ENCODE results near the gene METTL9.
"Not testable (repeated sequence)": the region's sequence is repeated elsewhere in the genome, so short reads cannot be mapped to it uniquely, and the experiment has no call there.

Gene METTL9

DNA sequence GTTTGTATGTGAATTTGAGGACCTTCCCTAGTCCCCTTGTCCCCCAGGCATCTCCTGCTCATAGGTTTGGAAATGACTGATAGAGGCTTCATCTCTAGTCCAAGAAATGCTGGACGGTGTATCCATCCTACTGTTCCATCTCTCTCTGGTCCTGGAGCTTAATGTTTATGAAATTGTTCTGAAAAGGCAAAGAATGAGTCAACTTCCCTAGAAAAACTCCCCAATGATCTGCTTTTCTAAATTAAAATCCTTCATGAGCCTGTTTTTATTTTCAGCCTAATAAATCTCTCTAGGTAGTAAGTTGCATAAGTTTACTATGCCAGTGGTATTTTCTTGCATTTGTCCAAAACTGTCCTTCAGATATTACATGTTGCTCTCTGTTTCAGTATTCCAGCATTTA lies 55.1 kb downstream of the METTL9 start:
- in situ Hi-C loops (cut with MboI; ENCODE audit: low sequenced_read_pairs): loop anchor here (10.0 kb wide), 1 partner anchor 50 kb away; no protein-coding TSS in a partner anchor

DNA sequence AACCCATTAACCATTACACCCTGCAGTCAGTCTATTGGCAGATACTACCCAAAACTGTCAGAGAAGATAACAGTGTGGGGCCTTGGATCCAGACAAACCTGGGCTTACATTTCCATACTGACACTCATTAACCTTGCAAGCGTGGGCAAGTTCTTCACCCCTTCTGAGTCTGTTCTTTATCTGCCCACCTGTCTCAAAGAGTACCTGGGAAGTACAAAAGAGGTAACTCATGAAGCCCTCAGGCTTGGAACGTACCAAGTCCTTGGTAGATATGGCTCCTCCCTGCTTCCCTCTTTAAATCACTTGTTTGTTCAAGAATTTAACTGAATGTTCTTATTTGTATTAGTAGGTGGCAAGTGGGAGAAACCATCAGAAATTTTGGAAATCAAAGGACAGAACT lies 55.5 kb downstream of the METTL9 start:
- in situ Hi-C loops (cut with MboI; ENCODE audit: low sequenced_read_pairs): loop anchor here (10.0 kb wide), 1 partner anchor 50 kb away; no protein-coding TSS in a partner anchor

DNA sequence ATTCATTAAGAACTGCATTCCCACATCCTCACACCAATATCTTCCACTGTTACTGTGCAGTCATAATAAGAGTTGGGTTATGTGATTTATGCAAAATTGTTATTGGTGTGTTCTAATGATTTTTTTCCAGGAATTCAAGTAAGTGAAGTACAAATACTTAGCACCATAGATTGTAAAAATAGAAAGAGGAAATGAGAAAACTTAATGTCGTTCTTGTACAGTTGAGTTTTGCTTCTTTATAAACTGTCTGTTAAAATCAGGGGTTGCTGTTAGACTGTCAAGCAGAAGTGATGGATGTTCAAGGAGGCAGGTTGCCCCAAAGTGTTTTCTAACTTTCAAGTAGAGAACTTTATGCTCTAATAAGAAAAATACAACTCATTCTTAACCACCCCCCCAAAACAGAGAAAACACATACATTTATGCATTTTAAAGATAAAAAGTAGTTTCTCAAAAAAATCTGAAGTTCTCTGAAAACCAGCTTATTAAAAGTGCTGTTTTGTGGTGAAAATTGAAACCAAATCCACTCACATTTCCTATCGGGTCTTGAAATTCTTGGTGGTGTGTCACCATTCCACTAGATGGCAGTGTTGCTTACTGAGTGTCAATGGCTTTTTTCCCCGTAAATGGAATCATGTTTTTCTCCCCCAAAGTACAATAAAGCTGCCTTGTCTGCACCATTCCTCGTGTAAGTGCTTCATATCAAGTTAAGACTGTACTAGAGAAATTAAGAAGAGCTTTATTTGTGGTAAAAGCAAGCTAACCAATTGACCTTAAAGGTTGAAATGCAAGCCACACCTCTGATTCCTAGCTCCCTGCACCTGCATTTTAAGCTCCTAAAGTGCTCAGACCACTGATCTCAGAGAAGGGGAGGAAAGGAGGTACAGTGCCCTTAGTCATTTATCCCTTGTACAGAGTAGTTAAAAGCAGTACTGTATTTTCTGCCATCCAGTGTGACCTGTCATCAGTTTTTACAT lies 57.7 kb downstream of the METTL9 start:
- in situ Hi-C loops (cut with MboI; ENCODE audit: low sequenced_read_pairs): loop anchor here (10.0 kb wide), 1 partner anchor 48 kb away; no protein-coding TSS in a partner anchor

DNA sequence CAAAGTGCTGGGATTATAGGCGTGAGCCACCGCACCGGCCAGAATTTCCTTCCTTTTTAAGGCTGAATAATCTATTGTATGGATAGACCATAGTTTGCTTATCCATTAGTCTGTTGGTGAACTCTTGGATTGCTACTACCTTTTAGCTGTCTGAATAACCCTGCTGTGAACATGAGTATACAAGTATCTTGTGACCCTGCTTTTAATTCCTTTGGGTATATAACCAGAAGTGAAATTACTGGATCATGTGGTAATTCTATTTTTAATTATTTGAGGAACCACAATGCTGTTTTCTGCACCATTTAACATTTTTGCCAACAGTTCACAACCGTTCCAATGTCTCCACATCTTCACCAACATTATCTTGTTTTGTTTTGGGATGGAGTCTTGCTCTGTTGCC lies 59.7 kb downstream of the METTL9 start:
- in situ Hi-C loops (cut with MboI; ENCODE audit: low sequenced_read_pairs): loop anchor here (10.0 kb wide), 1 partner anchor 46 kb away; no protein-coding TSS in a partner anchor

DNA sequence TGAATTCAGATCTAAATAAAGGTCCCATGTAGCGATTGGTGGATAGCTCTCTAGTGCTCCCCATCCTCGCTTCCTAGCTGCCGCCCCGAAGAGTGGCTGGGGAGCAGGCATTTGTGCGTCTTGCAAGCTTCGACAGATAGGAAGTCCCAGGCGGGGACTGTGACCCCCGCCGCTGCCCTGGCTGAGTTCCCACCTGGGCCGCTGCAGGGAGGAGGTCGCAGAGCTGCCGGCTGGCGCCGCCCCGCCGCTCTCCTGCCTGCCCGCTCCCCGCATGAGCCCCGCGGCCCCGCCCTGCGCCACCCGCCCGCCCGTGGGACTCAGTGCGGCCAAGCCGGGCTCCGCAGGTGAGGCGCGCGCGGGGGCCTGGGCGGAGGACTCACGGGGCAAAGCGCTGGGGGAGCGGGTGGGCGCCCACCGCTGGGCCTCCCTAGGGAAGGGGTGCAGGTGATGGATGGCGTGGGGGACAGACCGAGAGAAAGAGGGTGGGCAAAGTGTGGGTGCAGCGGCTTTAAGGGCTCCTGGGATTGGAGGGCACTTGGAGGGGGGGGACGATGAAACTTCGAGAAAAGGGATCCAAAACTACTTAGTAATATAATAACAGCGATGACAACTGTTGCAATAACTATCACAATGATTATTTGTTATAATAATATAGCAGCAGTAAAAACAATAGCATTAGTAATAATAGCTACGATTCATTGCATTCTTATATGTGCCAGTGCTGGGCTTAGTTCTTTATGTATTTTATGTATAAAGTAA lies 64.7 kb downstream of the METTL9 start, which contains the start of gene OTOA:
TSS of gene OTOA (plus strand) at position 80 of the 759 bp plus-strand sequence. CDS start 14,547 bp downstream, outside the sequence.
- in situ Hi-C loops (cut with MboI; ENCODE audit: low sequenced_read_pairs): no loop called here

DNA sequence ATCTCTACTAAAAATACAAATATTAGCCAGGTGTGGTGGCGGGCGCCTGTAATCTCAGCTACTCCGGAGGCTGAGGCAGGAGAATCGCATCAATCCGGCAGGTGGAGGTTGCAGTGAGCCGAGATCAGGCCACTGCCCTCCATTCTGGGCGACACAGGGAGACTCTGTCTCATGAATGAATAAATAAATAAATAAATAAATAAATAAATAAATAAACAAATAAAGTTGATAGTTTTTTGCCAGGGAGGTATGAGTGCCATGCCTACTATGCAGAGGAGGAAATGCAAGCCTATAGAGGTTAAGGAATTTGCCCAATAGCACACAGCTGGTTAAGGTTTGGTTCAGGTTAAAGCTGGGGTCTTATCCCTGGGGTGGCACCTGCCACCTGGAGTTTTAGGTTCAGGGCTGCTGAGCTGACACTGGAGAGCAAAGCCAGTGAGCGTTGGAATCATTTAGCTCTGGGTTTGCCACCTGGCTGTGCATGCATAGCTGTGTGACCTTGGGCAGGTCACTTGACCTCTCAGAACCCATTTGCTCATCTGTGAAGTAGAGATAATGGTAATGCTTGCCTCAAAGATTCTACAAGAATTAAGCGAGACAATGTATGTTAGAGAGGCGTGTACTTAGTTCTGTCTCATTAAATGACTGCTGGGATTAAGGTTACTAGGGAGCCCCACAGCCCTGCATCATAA lies 65.6 kb downstream of the METTL9 start:
- in situ Hi-C loops (cut with MboI; ENCODE audit: low sequenced_read_pairs): no loop called here

DNA sequence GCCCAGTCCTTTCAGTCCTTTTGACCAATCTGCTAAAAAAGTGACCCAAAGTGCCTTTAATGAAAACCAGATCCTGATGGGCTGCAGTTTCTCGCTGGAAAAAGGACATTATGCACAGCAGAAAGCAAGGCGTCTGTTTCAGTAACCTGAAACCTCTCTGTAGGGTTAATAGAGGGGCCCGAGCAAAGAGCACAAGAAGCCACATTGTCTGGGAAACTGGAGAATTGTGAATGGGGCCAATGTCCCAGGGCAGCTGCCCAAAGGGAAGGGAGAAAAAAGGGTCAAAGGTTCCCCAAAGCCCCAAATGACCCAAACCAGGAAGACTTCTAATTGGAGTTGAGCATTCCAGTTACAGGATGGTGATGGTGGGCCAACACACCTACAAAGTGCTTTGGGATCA lies 67.4 kb downstream of the METTL9 start:
- in situ Hi-C loops (cut with MboI; ENCODE audit: low sequenced_read_pairs): no loop called here

DNA sequence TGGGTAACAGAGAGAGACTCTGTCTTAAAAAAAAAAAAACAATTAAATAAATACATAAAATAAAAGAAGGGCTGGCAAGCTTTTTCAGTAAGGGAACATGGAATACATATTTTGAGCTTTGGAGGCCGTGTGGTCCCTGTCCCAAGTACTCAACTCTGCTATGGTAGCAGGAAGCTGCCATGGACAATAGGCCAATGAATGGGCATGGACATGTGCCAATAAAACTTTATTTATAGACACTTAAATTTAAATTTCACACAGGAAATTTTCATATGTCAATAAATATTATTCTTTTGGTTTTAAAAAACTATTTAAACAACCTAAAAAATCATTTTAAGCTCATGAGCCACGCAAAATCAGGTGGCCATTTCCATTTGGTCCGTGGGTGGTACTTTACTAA lies 68.2 kb downstream of the METTL9 start:
- in situ Hi-C loops (cut with MboI; ENCODE audit: low sequenced_read_pairs): no loop called here

DNA sequence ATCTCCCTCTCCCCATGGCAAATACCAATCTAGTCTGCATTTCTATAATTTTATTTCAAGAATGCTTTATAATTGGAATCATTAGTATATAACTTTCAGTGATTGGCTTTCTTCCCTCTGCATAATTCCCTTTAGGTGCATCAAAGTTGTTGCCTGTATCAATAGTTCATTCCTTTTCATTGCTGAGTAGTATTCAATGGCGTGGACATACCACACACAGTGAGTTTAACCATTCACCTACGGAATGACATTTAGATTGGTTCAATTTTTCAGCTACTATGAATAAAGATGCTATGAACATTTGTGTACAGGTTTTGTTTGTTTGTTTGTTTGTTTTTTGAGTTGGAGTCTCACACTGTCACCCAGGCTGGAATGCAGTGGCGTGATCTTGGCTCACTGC lies 74.1 kb downstream of the METTL9 start:
- in situ Hi-C loops (cut with MboI; ENCODE audit: low sequenced_read_pairs): no loop called here

DNA sequence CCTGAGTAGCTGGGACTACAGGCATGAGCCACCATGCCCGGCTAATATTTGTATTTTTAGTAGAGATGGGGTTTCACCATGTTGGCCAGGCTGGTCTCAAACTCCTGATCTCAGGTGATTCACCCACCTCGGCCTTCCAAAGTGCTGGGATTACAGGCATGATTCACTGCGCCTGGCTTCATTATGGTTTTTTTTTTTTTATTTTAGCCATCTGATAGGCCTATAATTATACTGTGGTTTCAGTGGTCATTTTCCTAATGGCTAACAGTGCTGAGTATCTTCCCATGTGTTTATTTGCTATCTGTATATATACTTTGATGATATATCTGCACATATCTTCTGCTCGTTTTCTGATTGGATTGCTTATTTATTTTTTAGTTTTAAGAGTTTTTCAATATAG lies 75.1 kb downstream of the METTL9 start:
- in situ Hi-C loops (cut with MboI; ENCODE audit: low sequenced_read_pairs): not testable (repeated sequence)

DNA sequence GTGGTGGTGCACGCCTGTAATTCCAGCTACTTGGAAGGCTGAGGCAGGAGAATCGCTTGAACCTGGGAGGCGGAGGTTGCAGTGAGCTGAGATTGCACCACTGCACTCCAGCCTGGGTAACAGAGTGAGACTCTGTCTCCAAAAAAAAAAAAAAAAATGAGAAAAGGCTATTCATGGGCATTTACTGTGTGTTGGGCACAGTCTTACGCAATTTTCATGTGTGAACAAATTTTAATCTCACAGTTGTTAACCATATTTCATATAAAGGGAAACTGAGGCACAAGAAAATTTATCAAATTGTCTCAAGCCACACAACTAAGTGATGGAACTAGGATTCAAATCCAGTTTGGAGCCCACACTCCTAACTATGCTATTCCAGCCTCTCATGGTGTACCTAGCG lies 81.3 kb downstream of the METTL9 start:
- in situ Hi-C loops (cut with MboI; ENCODE audit: low sequenced_read_pairs): loop anchor here (25.0 kb wide), 1 partner anchor 1257 kb away; no protein-coding TSS in a partner anchor

DNA sequence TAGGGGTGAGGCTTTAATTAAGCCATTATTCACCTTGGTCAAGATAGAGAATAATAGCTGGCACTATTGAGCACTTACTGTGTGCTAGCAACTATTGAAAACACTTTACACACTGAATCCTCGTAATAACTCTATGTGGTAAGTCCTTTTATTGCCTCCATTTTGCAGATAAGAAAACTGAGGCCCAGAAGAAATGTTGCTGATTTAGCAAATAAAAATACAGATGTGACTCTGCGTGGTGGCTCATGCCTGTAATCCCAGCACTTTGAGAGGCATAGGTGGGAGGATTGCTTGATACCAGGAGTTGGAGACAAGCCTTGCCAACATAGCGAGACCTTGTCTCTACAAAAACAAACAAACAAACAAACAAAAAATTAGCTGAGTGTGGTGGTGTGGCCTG lies 83.8 kb downstream of the METTL9 start:
- in situ Hi-C loops (cut with MboI; ENCODE audit: low sequenced_read_pairs): loop anchor here (25.0 kb wide), 1 partner anchor 1254 kb away; no protein-coding TSS in a partner anchor

DNA sequence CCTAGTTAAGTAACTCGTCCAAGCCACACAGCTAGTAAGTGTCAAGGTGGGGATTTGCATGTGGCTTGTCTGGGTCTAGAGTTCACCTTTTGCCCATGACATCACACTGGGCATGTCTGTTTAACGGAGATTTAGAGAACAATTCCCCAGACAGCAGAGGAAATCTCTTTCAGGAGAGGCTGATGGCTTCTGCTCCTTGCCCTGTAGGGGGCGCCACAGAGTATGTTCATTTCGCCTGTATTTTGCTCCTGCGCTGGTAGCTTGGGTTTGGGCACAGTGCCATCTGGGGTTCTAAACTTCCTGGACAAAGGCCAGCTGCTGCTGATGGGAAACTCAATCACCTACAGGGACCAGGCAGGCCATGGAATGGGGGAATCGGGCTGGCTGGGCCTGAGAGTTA lies 84.8 kb downstream of the METTL9 start:
- in situ Hi-C loops (cut with MboI; ENCODE audit: low sequenced_read_pairs): loop anchor here (25.0 kb wide), 1 partner anchor 1253 kb away; no protein-coding TSS in a partner anchor

DNA sequence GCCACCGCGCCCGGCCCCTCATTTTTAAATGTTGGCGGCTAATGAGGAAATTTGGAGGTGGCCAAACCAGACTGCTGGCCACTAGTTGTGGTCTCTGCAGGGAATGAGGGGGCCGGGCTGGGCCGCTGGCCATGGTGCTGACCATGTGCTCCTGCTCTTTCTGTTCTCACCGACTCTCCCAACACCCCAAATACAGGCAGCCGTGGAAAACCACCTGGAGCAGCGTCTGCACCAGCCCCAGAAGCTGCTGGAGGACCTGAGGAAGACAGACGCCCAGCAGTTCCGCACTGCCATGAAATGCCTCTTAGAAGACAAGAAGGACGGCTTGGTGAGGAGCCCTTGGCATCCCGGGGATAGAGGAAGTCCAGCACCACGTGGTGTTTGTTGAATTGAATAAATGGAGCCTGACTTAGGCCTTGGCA lies 85.7 kb downstream of the METTL9 start:
- in situ Hi-C loops (cut with MboI; ENCODE audit: low sequenced_read_pairs): loop anchor here (25.0 kb wide), 1 partner anchor 1252 kb away; no protein-coding TSS in a partner anchor

DNA sequence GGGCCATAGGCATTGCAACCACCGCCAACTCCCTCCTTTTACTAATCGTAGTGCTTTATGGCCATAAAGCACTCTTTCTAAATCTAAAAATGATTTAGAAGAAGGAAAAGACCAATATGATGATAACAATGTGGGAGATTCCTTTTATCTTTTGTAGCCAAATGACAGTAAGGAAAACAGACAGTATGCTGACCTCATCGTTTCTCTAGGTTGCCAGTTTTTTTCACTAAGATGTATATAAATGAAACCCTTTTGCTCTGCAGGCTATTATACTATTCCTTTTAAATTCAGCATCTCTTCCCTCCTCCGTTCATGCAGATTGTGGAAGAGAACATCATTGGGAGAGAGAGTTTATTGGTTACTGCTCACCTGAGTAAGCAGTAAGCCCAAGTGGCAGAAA lies 89.7 kb downstream of the METTL9 start:
- in situ Hi-C loops (cut with MboI; ENCODE audit: low sequenced_read_pairs): loop anchor here (25.0 kb wide), 1 partner anchor 1248 kb away; no protein-coding TSS in a partner anchor

DNA sequence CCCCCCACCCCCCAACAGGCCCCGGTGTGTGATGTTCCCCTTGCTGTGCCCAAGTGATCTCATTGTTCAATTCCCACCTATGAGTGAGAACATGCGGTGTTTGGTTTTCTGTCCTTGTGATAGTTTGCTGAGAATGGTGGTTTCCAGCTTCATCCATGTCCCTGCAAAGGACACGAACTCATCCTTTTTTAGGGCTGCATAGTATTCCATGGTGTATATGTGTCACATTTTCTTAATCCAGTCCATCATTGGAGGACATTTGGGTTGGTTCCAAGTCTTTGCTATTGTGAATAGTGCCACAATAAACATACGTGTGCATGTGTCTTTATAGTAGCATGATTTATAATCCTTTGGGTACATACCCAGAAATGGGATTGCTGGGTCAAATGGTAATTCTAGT lies 91.6 kb downstream of the METTL9 start:
- in situ Hi-C loops (cut with MboI; ENCODE audit: low sequenced_read_pairs): loop anchor here (25.0 kb wide), 1 partner anchor 1246 kb away; no protein-coding TSS in a partner anchor

DNA sequence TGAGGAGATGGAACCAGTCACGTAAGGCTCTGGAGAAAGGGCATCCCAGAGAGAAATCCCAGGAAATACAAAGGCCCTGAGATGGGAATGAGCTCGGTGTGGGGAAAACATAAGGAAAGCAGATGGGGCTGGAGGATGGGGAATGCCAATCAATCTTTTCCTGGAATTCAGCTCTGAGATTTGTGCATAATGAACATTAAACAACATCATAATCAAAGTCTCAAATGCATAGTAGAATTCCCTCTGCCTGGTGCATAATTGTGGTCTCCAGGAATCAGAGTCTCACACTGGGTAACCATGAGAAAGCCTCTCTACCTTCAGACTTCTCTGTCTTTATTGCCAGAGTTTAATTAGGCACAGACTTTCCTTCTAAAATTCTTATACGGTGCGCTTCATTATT lies 95.2 kb downstream of the METTL9 start:
- in situ Hi-C loops (cut with MboI; ENCODE audit: low sequenced_read_pairs): loop anchor here (25.0 kb wide), 1 partner anchor 1243 kb away; no protein-coding TSS in a partner anchor

DNA sequence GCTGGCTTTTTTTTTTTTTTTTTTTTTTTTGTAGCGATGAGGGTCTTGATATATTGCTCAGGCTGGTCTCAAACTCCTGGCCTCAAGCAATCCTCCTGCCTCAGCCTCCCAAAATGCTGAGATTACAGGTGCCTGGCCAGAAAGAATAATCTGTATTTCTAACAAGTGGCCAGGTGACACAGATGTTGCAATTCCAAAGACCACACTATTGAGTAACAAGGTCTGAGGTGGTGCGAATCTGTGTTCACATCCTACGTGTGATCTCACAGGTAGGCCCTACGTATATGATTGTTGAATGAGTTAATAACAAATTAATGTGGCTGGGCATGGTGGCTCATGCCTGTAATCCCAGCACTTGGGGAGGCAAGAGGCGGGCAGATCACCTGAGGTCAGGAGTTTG lies 97.7 kb downstream of the METTL9 start:
- in situ Hi-C loops (cut with MboI; ENCODE audit: low sequenced_read_pairs): loop anchor here (25.0 kb wide), 1 partner anchor 1240 kb away; no protein-coding TSS in a partner anchor

DNA sequence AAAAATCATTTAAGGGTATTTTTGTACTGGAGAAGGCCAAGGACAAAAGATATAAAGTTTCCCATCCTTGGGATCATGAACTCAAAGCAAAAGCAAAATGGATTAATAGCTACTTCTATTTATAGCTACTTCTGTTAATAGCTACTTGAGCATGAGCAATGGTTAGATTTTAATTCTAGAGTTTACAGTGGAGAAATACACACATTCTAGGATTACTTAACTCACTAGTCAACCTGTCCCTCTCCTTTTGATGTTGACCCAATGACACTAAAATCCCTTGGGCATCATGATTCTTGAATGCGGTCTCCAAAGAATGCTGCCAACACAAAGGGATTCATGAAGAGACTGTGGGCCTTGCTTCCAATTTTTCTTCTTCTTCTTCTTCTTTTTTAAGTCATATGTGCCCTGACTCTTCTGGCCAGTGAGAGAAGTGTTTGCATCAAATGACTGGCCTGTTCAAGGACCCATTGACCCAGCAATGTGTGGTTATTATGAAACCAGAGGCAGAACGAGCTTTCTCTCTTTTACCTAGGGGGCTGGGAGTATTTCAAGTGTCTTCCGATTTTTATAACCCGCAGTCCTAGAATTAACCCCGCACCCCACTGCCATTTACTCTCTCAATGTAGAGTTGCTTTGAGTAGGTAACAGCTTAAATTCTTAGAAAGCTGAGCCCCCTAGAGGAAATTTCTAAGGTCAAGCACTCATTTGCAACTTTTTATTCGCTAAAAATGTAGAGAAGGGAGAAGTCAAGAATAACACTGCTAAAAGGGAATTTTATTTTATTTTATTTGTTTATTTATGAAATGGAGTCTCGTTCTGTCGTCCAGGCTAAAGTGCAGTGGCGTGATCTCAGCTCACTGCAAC lies 99.0 kb downstream of the METTL9 start:
- in situ Hi-C loops (cut with MboI; ENCODE audit: low sequenced_read_pairs): loop anchor here (25.0 kb wide), 1 partner anchor 1239 kb away; no protein-coding TSS in a partner anchor
